Coronary artery (tissue), 2 donors: ENCODE data around the gene PPDPF.

Experiments
- DNase-seq: peaks from one replicate; pipeline ENCODE4 v3.0.0-alpha.2; 2017; ENCODE audit warnings: low spot score
- H3K27ac ChIP-seq, 2 donors: fragments of 200-600 bp; sonication (generic); one replicate each; pipeline ENCODE4 v1.5.1; 2016 to 2019
- H3K4me3 ChIP-seq: fragments of 200-600 bp; sonication (generic); 2 replicates; pipeline ENCODE4 v1.5.1; 2016; ENCODE audit warnings: mild to moderate bottlenecking, moderate library complexity
- CTCF ChIP-seq: fragments of 200-600 bp; sonication (generic); IDR thresholded peaks from one replicate; pipeline ENCODE4 v1.5.1; 2019; ENCODE audit warnings: antibody characterized with exemption

PPDPF gene

GRCh38 chr20:63483834-63484233 is 36.7 kb upstream of the PPDPF start:
- Histone ChIP-seq H3K4me3 (no peak overlapping the region), H3K27ac (no peak overlapping the region)
- no peak for TF ChIP-seq CTCF
- no peak for DNase-seq

DNA sequence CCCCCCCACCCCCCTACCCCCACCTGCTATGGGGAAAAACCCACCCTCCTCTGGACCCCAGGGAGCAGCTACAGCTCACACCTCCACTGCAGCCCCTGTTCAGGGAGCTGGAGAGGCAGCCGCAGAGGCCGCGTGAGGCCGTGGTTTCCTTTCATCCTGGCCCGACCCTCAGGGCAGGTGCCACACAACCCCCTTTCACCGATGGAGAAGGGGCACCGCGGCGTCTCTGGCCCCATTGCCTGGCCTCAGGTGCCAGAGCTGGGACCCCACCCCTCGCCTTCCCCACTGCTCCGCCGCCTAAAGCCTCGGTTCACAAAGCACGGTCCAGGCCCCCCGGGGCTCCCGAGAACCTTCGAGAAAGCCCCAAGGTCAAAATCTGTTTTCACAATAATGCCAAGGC is 36.3 kb upstream of the PPDPF start:
- no peak for TF ChIP-seq CTCF
- no peak for DNase-seq
- Histone ChIP-seq H3K27ac (no peak overlapping the region), H3K4me3 (no peak overlapping the region)

DNA sequence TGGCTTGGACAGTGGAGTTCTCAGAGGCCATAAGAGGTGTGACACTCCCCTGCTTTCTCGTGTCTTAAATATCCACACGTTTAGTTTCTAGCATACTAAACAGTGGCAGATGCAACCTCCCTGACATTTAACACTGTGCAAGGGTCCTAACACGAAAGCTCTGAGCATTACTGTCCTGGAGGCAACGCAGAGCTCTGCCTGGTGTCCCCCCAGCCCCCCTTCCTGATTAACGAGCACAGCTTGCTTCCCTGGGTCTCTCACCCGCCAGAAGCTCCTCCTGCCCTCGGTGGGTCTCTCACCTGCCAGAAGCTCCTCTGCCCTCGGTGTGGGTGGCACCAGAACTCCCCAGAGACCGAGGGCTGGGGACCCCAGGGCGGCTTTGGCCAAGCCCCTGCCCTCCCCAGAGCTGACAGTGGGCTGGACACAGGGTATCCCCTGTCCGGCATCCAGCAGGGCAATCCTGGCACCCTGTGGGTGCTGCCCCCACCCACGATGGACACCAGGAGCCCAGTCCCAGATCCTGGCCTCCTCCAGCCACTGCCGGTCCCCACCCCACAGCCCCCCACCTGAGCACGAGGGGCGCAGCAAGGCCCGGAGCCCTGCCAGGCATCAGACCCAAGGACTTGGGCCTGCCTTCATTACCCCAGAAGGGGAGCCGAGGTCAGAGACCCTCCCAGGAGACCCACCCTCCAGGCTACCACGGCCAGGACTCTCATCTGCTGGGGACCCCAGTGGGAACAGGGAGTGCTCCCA is 35.7 kb upstream of the PPDPF start:
- DNase-seq: no peak
- TF ChIP-seq CTCF: no peak
- no peak overlapping the region for H3K4me3 ChIP-seq
- no peak overlapping the region for H3K27ac ChIP-seq

- Histone ChIP-seq H3K27ac (no peak overlapping the region), H3K4me3 (no peak overlapping the region)
- DNase-seq: no peak
- no peak for TF ChIP-seq CTCF
Observed at GRCh38 chr20:63486300-63486855, 34.2 kb upstream of the PPDPF start.

GRCh38 chr20:63487116-63487764 is 33.3 kb upstream of the PPDPF start:
- no peak for TF ChIP-seq CTCF
- DNase-seq: no peak
- Histone ChIP-seq H3K4me3 (no peak overlapping the region), H3K27ac (no peak overlapping the region)

DNA sequence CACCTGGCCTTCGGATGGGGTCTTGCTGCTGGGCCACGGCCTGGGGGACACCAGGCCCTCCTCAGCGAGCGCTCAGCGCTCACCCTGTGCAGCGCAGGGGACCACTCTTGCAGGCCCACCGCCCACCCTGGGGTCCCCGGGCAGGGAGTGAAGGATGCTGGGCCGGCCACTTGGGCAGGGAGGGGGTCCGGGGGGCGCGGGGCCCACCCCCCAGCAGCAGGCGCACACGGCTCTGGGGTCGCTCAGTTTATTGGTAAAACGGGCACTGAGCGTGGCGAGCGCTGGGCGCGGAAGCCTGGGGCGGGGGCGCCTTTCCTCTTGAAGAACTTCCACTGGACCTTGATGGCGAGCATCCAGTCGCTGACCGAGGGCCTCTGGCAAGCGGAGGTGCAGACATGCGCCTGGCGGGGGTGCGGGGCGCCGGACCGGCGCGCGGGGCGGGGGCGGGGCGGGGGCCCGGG is 32.8 kb upstream of the PPDPF start:
- DNase-seq: no peak
- Histone ChIP-seq H3K4me3 (no peak overlapping the region), H3K27ac (no peak overlapping the region)
- no peak for TF ChIP-seq CTCF
